Thymus (tissue), 11 donors: ENCODE measurements around the gene DNAL4. TPM values are rescaled to one million over a fixed set of nuclear protein-coding genes. Genes with fewer than 3 reads are reported as not detected.

Experiments used
- DNase-seq, 9 donors: peaks; one replicate each; pipeline ENCODE4 v3.0.0-alpha.2; 2013; ENCODE audit warnings: low spot score in 9 of 9, low read depth in 6 of 9, missing footprints in 1 of 9
- H3K27ac ChIP-seq, 2 donors: one replicate each; pipeline ENCODE4 v1.5.1; 2013; ENCODE audit warnings: control low read depth in 1 of 2, low read depth in 1 of 2, low read length in 1 of 2, mild to moderate bottlenecking in 1 of 2, moderate library complexity in 1 of 2
- H3K27me3 ChIP-seq, 2 donors: one replicate each; pipeline ENCODE4 v1.5.1; 2013; ENCODE audit warnings: low read length in 1 of 2; ENCODE audit not compliant: control insufficient read depth in 2 of 2, insufficient read depth in 1 of 2
- H3K36me3 ChIP-seq, 2 donors: one replicate each; pipeline ENCODE4 v1.5.1; 2013; ENCODE audit warnings: low read length in 1 of 2, mild to moderate bottlenecking in 1 of 2, moderate library complexity in 1 of 2; ENCODE audit not compliant: control insufficient read depth in 2 of 2, insufficient read depth in 2 of 2
- H3K4me1 ChIP-seq, 2 donors: one replicate each; pipeline ENCODE4 v1.5.1; 2013; ENCODE audit warnings: low read length in 2 of 2; ENCODE audit not compliant: control insufficient read depth in 2 of 2, insufficient read depth in 2 of 2
- H3K4me3 ChIP-seq, 2 donors: one replicate each; pipeline ENCODE4 v1.5.1; 2013; ENCODE audit warnings: low read length in 2 of 2, control low read depth in 1 of 2, mild to moderate bottlenecking in 1 of 2
- H3K9me3 ChIP-seq, 2 donors: one replicate each; pipeline ENCODE4 v1.5.1; 2013; ENCODE audit warnings: low read length in 1 of 2, mild to moderate bottlenecking in 1 of 2; ENCODE audit not compliant: control insufficient read depth in 2 of 2, insufficient read depth in 1 of 2
- WGBS: extraction: QIAGEN DNeasy Blood & Tissue Kit; methylation state at CpG from one replicate; pipeline ENCODE4 v1.1.7; 2013; 5-methylcytosine and 5-hydroxymethylcytosine counted together
- polyA plus RNA-seq: library from polyadenylated mRNA; stranded (reverse); fragments of 200-250 nt; gene quantifications from one replicate; pipeline ENCODE4 v1.2.3, GENCODE V29; 2013
- total RNA-seq: library from RNA; stranded (reverse); fragments of 120-200 nt; gene quantifications from one replicate; pipeline ENCODE4 v1.2.4, GENCODE V29; 2013
- donor health status: healthy.

The DNAL4 gene
- total and polyA plus RNA-seq, 2 donors = 19.6 to 20.4 TPM

DNA sequence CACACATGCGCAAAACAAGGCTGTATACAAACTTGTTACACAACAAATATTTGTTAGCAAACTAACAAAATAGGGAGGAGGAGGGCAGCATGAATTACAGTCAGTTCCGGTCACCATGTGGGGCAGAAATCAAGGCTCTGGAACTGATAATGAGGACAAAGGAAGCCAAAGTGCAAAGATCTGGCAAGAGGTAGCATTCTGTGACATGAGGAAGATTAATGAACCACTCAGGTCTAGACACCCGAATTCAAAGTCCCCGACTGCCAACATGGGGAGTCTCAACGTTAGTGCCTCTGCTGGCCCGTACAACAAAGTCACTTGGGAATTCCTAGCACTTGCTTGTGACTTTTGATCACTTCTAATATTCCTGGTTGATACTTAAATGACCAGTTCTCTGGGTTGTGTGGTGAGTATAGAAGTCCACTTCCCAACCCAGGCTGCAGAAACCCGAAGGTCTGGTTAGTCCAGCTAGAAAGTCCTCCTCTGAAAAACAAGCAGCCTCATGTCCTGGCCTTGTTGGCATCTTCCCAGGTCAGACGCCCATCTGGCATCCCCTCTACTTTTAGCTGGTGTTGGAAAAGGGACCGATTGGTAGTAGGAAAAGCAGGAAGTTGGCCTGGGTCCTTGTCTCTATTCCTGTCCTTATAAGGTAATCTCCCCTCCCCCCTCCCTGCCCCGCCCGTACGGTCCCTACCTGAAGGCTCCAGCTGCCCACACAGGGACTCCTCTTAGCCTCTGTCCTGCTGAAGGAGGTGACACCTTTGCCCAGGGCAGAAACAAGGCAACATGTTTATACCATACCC, 39.8 kb downstream of the DNAL4 start:
- H3K36me3 ChIP-seq = peaks cover 30 to 51% of the 10 kb centered on the region in 2 donors
- H3K27me3 ChIP-seq = no peaks in the 10 kb centered on the region
- WGBS = 21% methylated on average over 12 of the region's 12 CpGs
- H3K9me3 ChIP-seq = peaks cover 0 to 6% of the 10 kb centered on the region in 2 donors
- peak in 1 of 9 donors; percentile 45 for DNase-seq
- H3K27ac ChIP-seq = peak overlapping the region; percentile 91
- peak overlapping the region; percentile 85 to 86 for H3K4me3 ChIP-seq
- peaks cover 63 to 80% of the 10 kb centered on the region in 2 donors for H3K4me1 ChIP-seq

DNA sequence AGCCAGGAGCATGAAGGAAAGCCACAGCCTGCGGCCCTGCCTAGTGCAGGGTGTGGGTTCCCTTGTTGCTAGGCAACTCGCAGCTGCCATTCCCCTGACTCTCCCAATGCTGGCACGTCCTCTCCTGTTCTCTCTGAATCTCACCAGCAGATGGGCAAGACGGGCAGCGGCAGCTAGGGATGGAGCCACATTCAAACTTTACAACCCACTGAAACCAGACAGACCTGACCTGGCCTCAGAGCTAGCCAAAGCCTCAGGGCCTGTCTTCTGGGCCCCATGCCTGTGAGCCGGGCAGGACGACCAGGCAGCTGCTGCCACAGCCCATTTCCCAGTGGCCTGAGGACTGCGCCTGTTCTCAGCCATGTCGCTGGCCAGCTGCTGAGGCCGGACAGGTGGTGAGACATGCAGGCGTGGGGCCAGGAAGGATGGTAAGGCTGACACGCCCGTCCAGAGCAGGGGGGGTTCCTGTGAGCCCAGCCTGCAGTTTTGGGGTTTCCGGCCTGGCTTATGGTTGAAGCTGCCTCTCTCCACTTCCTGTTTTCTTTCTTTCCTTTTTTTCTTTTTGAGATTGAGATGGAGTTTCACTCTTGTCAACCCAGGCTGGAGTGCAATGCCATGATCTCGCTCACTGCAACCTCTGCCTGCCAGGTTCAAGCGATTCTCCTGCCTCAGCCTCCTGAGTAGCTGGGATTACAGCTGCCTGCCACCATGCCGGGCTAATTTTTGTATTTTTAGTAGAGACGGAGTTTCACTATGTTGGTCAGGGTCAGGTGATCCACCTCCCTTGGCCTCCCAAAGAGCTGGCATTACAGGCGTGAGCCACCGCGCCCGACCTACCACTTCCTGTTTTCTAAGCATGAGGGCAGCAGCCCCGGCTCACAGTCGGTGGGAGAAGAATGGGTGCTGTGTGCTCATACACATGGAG, 42.3 kb downstream of the DNAL4 start:
- peaks cover 0 to 6% of the 10 kb centered on the region in 2 donors for H3K9me3 ChIP-seq
- peak in 3 of 9 donors; percentile 62 to 79 (median 65) for DNase-seq
- WGBS = 13% methylated on average over 24 of the region's 24 CpGs
- H3K27me3 ChIP-seq = no peaks in the 10 kb centered on the region
- H3K27ac ChIP-seq = peak overlapping the region; percentile 89 to 92
- H3K4me1 ChIP-seq = peaks cover 42 to 59% of the 10 kb centered on the region in 2 donors
- peak overlapping the region; percentile 10 to 34 for H3K4me3 ChIP-seq
- peaks cover 46 to 73% of the 10 kb centered on the region in 2 donors for H3K36me3 ChIP-seq

DNA sequence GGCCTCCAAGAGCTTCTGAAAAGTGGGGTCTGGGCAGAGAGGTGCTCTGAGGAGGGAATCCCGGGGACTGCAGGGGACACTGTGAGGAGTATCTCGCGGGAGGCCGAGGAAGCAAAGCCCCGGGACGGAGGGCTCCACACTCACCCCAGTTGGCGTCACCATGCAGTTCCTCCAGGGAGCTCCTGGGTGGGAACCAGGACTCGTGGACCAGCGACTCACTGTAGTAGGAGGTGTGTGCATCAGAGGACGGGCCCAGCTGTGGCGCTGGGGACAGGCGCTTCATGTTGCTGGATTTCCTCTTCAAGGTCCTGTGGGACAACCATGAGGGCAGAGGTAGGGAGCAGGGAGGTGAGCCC, 42.9 kb downstream of the DNAL4 start:
- Histone ChIP-seq H3K27ac (peak overlapping the region; percentile 89 to 92), H3K4me3 (no peak overlapping the region), H3K4me1 (peaks cover 36 to 53% of the 10 kb centered on the region in 2 donors), H3K27me3 (no peaks in the 10 kb centered on the region), H3K9me3 (peaks cover 0 to 6% of the 10 kb centered on the region in 2 donors), H3K36me3 (peaks cover 52 to 79% of the 10 kb centered on the region in 2 donors)
- no peak for DNase-seq
- 81% methylated on average over 12 of the region's 12 CpGs for WGBS

DNA sequence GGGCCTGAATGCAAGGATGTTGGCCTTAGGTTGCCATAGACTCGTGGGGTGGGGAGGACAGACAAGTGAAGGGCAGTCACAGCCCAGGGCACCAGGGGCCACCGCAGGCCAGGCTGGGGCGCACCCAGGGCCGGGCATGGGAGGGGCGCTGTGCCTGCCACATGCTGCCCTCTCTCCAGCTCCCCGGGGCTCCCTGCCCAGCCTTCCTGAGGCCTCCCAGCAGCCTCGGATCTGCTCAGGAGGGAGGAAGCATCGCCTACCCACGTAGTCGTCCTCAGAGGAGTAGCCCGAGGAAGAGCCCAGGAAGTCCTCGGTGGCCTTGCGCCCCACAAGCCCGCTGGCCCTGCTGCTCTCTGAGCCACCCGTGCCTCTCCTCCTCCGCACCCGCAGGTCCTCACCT, 43.3 kb downstream of the DNAL4 start:
- no peak for DNase-seq

DNA sequence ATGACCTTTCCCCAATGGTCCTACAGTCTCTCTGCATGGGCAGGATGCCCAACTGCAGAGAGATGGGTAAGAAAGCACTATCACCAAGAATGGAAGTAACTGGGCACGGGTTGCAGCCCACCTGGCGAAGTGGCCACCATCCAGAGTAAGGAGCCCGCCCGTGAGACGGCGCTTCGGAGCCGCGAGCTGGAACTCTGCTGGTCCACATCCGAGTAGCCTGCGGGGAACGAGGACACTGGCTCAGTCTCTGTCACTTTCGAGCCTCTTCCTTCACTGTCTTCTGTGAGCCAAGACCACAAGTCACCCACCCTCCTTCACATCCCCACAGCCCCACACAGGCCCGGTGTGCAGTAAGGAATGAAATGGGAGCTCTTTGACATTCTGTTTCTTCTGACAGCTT, 43.8 kb downstream of the DNAL4 start:
- Histone ChIP-seq H3K27ac (no peak overlapping the region), H3K36me3 (peaks cover 61 to 88% of the 10 kb centered on the region in 2 donors), H3K27me3 (no peaks in the 10 kb centered on the region), H3K4me1 (peaks cover 35 to 50% of the 10 kb centered on the region in 2 donors), H3K4me3 (no peak overlapping the region), H3K9me3 (peaks cover 0 to 6% of the 10 kb centered on the region in 2 donors)
- 94% methylated on average over 14 of the region's 14 CpGs for WGBS
- no peak for DNase-seq

More for the DNA sequence above, 43.3 kb downstream of the DNAL4 start:
- Histone ChIP-seq H3K36me3 (peaks cover 56 to 83% of the 10 kb centered on the region in 2 donors), H3K4me3 (no peak overlapping the region), H3K27ac (peak overlapping the region; percentile 17 to 47), H3K27me3 (no peaks in the 10 kb centered on the region), H3K9me3 (peaks cover 0 to 6% of the 10 kb centered on the region in 2 donors), H3K4me1 (peaks cover 35 to 53% of the 10 kb centered on the region in 2 donors)
- 84% methylated on average over 17 of the region's 17 CpGs for WGBS

DNA sequence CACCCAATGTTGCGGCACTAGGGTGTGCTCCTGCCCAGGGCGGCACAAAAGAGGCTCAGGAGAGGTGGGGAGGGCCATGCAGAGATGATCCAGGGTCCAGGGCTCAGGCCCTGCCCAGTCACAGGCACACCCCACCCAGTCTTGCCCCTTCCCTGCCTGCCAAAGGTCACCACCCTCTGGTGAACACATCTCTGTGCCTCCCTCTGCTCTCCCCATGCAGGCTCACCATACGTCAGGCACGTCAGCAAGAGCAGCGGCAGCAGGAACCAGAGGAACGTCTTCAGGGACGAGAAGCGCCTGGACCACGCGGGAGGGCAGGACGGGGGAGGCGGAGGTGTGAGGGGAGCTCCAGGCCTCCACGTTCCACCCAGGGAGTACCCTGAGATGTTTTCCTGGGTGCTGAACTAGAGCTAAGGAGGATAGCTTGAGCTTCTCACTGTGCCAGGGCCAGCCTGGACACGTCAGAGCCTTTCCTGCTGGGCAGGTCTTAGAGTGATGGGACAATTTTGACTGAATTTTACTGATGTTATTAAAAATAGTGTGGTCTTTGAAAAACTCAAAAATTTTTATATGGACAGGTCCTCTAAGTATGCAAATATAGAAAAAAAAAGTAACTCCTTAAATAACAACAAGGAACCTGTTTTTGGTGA, 45.3 kb downstream of the DNAL4 start:
- no peak for DNase-seq
- H3K4me3 ChIP-seq = no peak overlapping the region
- no peaks in the 10 kb centered on the region for H3K27me3 ChIP-seq
- H3K4me1 ChIP-seq = peaks cover 26 to 36% of the 10 kb centered on the region in 2 donors
- peaks cover 71 to 93% of the 10 kb centered on the region in 2 donors for H3K36me3 ChIP-seq
- H3K27ac ChIP-seq = no peak overlapping the region
- H3K9me3 ChIP-seq = peaks cover 0 to 6% of the 10 kb centered on the region in 2 donors
- 94% methylated on average over 14 of the region's 14 CpGs for WGBS

DNA sequence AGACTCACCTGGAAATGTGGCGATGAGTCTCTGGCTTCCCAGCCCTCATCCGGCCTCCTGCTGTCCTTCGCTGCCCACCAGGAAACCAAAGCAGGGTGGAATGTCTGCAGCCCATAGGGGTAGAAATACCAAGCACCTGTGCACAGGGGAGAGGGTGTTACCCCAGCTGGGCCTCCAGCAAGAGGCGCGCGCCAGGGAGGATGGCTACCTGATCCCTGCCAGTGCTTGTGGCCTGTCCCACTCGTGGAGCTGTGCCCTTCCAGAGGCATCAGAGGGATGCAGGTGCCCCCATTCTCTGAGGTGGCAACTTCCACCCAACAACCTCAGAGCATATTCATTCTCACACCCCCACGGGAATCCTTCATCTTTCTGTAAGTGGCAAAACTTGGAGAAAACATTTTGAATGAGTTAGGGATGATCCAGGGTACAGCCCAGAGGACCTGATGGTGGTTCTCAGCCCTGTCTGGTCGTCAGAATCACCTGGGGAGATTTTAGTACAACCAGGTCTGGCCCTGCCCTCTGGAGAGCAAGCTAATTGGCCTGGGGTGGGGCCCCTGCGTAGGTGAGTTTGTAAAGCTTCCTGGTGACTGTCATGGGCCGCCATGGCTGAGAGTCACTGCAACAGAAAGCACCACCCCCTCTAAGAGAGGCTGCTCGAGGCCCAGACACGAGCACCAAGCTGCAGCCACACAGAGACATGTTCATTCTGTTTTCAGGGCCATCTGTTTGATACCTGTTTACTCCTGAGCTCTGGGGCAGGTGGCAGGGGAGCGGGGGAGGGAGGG, 48.1 kb downstream of the DNAL4 start:
- Histone ChIP-seq H3K4me3 (no peak overlapping the region), H3K4me1 (peaks cover under 1 to 9% of the 10 kb centered on the region in 2 donors), H3K27ac (no peak overlapping the region), H3K9me3 (peaks cover 0 to 2% of the 10 kb centered on the region in 2 donors), H3K36me3 (peaks cover 84 to 93% of the 10 kb centered on the region in 2 donors), H3K27me3 (no peaks in the 10 kb centered on the region)
- 98% methylated on average over 14 of the region's 14 CpGs for WGBS
- DNase-seq = no peak

DNA sequence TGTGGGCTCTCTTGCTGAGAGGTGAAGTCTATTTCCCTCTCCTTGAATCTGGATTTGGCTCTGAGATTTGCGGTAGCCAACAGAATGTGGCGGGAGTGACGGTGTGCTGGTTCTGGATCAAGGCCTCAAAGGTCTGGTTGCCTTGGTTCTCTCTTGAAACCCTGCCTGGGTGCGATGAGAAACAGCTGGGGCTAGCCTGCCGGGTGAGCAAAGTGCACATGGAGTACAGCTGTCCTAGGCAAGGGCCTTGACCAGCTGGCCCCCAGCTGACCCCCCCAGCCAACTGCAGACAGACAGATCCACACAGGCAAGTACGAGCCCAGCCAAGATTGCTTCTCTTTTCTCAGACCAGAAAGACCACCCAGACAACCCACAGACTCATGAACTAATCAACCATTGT, 49.0 kb downstream of the DNAL4 start:
- DNase-seq = no peak
- peaks cover 0 to 3% of the 10 kb centered on the region in 2 donors for H3K4me1 ChIP-seq
- H3K36me3 ChIP-seq = peaks cover 84 to 93% of the 10 kb centered on the region in 2 donors
- H3K4me3 ChIP-seq = no peak overlapping the region
- H3K9me3 ChIP-seq = peaks cover 0 to 2% of the 10 kb centered on the region in 2 donors
- no peaks in the 10 kb centered on the region for H3K27me3 ChIP-seq
- H3K27ac ChIP-seq = no peak overlapping the region
- WGBS = 98% methylated on average over 6 of the region's 6 CpGs
